Karpas-422 (cell line): Measurements from ENCODE around the gene P2RX4. TPM values are rescaled to one million over a fixed set of nuclear protein-coding genes. Genes with fewer than 3 reads are reported as not detected.
"Not testable (repeated sequence)": the region's sequence is repeated elsewhere in the genome, so short reads cannot be mapped to it uniquely, and the experiment has no call there.

Source experiments
- DNase-seq: peaks from one replicate; pipeline ENCODE4 v3.0.0-alpha.2; 2015
- H2AFZ ChIP-seq: fragments of 200-600 bp; sonication (generic); 2 replicates; pipeline ENCODE4 v1.6.1; 2014; ENCODE audit warnings: antibody characterized with exemption, low read length, mixed read lengths
- H3K27ac ChIP-seq: fragments of 200-600 bp; sonication (generic); 2 replicates; pipeline ENCODE4 v1.5.1; 2014; ENCODE audit warnings: mild to moderate bottlenecking, low read length, moderate library complexity
- H3K27me3 ChIP-seq: fragments of 200-600 bp; sonication (generic); 2 replicates; pipeline ENCODE4 v1.6.1; 2014; ENCODE audit warnings: low read length, mixed read lengths
- H3K36me3 ChIP-seq: fragments of 200-600 bp; sonication (generic); 2 replicates; pipeline ENCODE4 v1.6.1; 2014; ENCODE audit warnings: low read length, mixed read lengths; ENCODE audit not compliant: insufficient read depth
- H3K4me1 ChIP-seq: fragments of 200-600 bp; sonication (generic); 2 replicates; pipeline ENCODE4 v1.6.1; 2014; ENCODE audit warnings: mild to moderate bottlenecking, low read length, mixed read lengths
- H3K4me2 ChIP-seq: fragments of 200-600 bp; sonication (generic); 2 replicates; pipeline ENCODE4 v1.6.1; 2014; ENCODE audit warnings: low read length, low read depth, mild to moderate bottlenecking; ENCODE audit not compliant: poor library complexity, severe bottlenecking
- H3K4me3 ChIP-seq: fragments of 200-600 bp; sonication (generic); 2 replicates; pipeline ENCODE4 v1.5.1; 2014; ENCODE audit warnings: mild to moderate bottlenecking, antibody characterized with exemption, low read length, mixed read lengths
- H3K79me2 ChIP-seq: fragments of 200-600 bp; sonication (generic); 2 replicates; pipeline ENCODE4 v1.6.1; 2014; ENCODE audit warnings: mild to moderate bottlenecking, low read length, mixed read lengths
- H3K9ac ChIP-seq: fragments of 200-600 bp; sonication (generic); 2 replicates; pipeline ENCODE4 v1.6.0; 2014; ENCODE audit warnings: low read length
- H3K9me2 ChIP-seq: fragments of 200-600 bp; sonication (generic), shearing (Covaris generic); replicated peaks from 2 replicates; pipeline ENCODE4 v1.6.0; 2014; ENCODE audit warnings: mild to moderate bottlenecking, low read length, moderate library complexity; ENCODE audit not compliant: insufficient read depth
- H3K9me3 ChIP-seq: fragments of 300-700, 200-600 bp; sonication (generic); 2 replicates; pipeline ENCODE4 v1.6.1; 2014; ENCODE audit warnings: low read length, mixed read lengths
- H4K20me1 ChIP-seq: fragments of 200-600 bp; sonication (generic); 2 replicates; pipeline ENCODE4 v1.6.1; 2014; ENCODE audit warnings: mild to moderate bottlenecking, antibody characterized with exemption, low read length, low read depth; ENCODE audit not compliant: insufficient read depth
- total RNA-seq: library from RNA; depleted of rRNA; stranded (reverse); fragments of >200 nt; shearing (Covaris generic); gene quantifications from 2 replicates; pipeline ENCODE4 v1.2.3, GENCODE V29; 2014; ENCODE audit warnings: low replicate concordance; rRNA removed

The P2RX4 gene
- total RNA-seq, 1 experiment from 2014 or later: 18.3 TPM

GRCh38 chr12:121282910-121283309 lies 73.0 kb downstream of the P2RX4 start:
- H3K79me2 ChIP-seq: peaks cover 24% of the 10 kb centered on the region
- not testable (repeated sequence) for H3K4me3 ChIP-seq, DNase-seq, H3K9me2 ChIP-seq, H4K20me1 ChIP-seq, H3K4me1 ChIP-seq, H3K27ac ChIP-seq, H3K36me3 ChIP-seq, H3K4me2 ChIP-seq, H3K9me3 ChIP-seq, H2AFZ ChIP-seq, H3K27me3 ChIP-seq, H3K9ac ChIP-seq

DNA sequence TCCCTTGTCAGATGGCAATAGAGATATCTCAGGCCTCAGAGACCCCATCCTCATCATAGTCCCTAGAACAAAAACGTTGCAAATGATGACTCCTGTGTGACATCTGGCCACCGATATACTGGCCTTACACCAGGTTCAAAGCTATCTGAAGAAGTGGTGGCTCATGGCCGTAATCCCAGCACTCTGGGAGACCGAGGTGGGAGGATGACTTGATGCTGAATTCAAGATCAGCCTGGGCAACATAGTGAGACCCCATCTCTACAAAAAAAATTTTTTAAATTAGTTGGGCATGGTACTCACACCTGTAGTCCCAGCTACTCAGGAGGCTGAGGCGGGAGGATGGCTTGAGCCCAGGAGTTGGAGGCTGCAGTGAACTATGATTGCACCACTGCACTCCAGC lies 73.5 kb downstream of the P2RX4 start:
- H4K20me1 ChIP-seq: no peaks in the 10 kb centered on the region
- H3K4me2 ChIP-seq: no peak overlapping the region
- H3K4me3 ChIP-seq: no peak overlapping the region
- no peak overlapping the region for H3K27ac ChIP-seq
- H3K9ac ChIP-seq: no peak overlapping the region
- no peaks in the 10 kb centered on the region for H3K27me3 ChIP-seq
- no peaks in the 10 kb centered on the region for H3K4me1 ChIP-seq
- no peaks in the 10 kb centered on the region for H3K9me2 ChIP-seq
- peaks cover 23% of the 10 kb centered on the region for H3K79me2 ChIP-seq
- DNase-seq: no peak
- H3K36me3 ChIP-seq: no peaks in the 10 kb centered on the region
- H3K9me3 ChIP-seq: no peaks in the 10 kb centered on the region
- no peak overlapping the region for H2AFZ ChIP-seq

Other genes starting within 250 kb of the P2RX4 start
- not detected in 2 replicates for gene HNF1A, start 231.6 kb upstream of the P2RX4 start, total RNA-seq
- gene C12orf43, start 193.6 kb upstream of the P2RX4 start, total RNA-seq: 5.2 and 30.3 TPM in 2 replicates
- gene OASL, start 170.9 kb upstream of the P2RX4 start, total RNA-seq: 0.69 and 1.4 TPM in 2 replicates
- 0.18 TPM in 1 of 2 replicates, not detected in the other for gene P2RX7, start 77.3 kb upstream of the P2RX4 start, total RNA-seq
- 11.7 and 15.5 TPM in 2 replicates for gene CAMKK2, start 86.6 kb downstream of the P2RX4 start, total RNA-seq
- 173 and 181 TPM in 2 replicates for gene ANAPC5, start 142.3 kb downstream of the P2RX4 start, total RNA-seq
- 66.6 and 109 TPM in 2 replicates for gene RNF34, start 190.0 kb downstream of the P2RX4 start, total RNA-seq